GM12892 (cell line): ENCODE data around the gene JDP2.

Experiments
- POLR2AphosphoS5 ChIP-seq: IDR thresholded peaks from 2 replicates; pipeline ENCODE4 v1.6.1; 2011; ENCODE audit warnings: low read depth, low read length, control low read depth
- TAF1 ChIP-seq: IDR thresholded peaks from 2 replicates; pipeline ENCODE4 v1.6.1; 2011; ENCODE audit warnings: low read depth, mild to moderate bottlenecking, control low read depth, low read length, borderline replicate concordance

GRCh38 chr14:75511201-75511600, 83.4 kb downstream of the JDP2 start:
- TF ChIP-seq TAF1 (no peak), POLR2AphosphoS5 (no peak)
